Measurements from ENCODE around the gene MARVELD2. TPM values are rescaled to one million over a fixed set of nuclear protein-coding genes. Genes with fewer than 3 reads are reported as not detected.

The MARVELD2 gene
- total RNA-seq, 1 experiment from 2014 or later, result 12.5 TPM

GRCh38 chr5:69492923-69493395, 78.0 kb downstream of the MARVELD2 start:
- POLR2A ChIA-PET (ENCODE audit: unreplicated experiment), result interaction anchor here (0.6 to 0.7 kb wide), 2 partner anchors 93 to 95 kb away, joined by 3 to 7 read pairs; no protein-coding TSS in a partner anchor
- Histone ChIP-seq H3K27ac (ENCODE audit: low read length) (peak overlapping the region; percentile 88), H3K9me2 (replicated peaks; ENCODE audit: low read length) (no peaks in the 10 kb centered on the region), H2AFZ (ENCODE audit: low read length) (peak overlapping the region; percentile 79), H3K9me3 (ENCODE audit: low read length) (no peaks in the 10 kb centered on the region), H3K27me3 (ENCODE audit: low read length) (no peaks in the 10 kb centered on the region), H3K36me3 (ENCODE audit: low read depth, low read length) (no peaks in the 10 kb centered on the region), H3K4me3 (ENCODE audit: low read length) (peak overlapping the region; percentile 98), H3F3A (ENCODE audit: low read length, unreplicated experiment) (no peaks in the 10 kb centered on the region), H3K9ac (ENCODE audit: low read length) (peak overlapping the region; percentile 94), H4K20me1 (ENCODE audit: low read length) (peaks cover 21% of the 10 kb centered on the region; the same call in 1 of the 2 replicates), H3K4me1 (ENCODE audit: insufficient read depth, low read length) (peaks cover 41% of the 10 kb centered on the region), H3K4me2 (ENCODE audit: low read length) (peak overlapping the region; percentile 85), H3K79me2 (ENCODE audit: low read length) (peaks cover 53% of the 10 kb centered on the region)
- peak; percentile 23 for ATAC-seq
- BruUV-seq (replicated peaks), result TSS peak; percentile 30
- intact Hi-C loops (cut with micrococcal nuclease), result loop anchor here (1.0 to 5.0 kb wide), 2 partner anchors 41 to 78 kb away; partner anchors contain the start of gene MARVELD2
- CTCF ChIA-PET, result no interaction called here
- DNase-seq, result no peak
- TF ChIP-seq CTCF (conservative IDR thresholded peaks at IDR 0.05; ENCODE audit: low read depth, low read length) (no peak), EZH2phosphoT487 (IDR thresholded peaks at IDR 0.05; ENCODE audit: borderline replicate concordance, low read length) (no peak), EZH2 (IDR thresholded peaks at IDR 0.05; ENCODE audit: low read length, unreplicated experiment) (no peak)

GRCh38 chr5:69493396-69494133, 78.6 kb downstream of the MARVELD2 start:
- Histone ChIP-seq H3K27ac (ENCODE audit: low read length) (peak overlapping the region; percentile 88), H3K27me3 (ENCODE audit: low read length) (no peaks in the 10 kb centered on the region), H3K4me3 (ENCODE audit: low read length) (peak overlapping the region; percentile 98), H4K20me1 (ENCODE audit: low read length) (peaks cover 21% of the 10 kb centered on the region; the same call in 1 of the 2 replicates), H2AFZ (ENCODE audit: low read length) (peak overlapping the region; percentile 79), H3K4me2 (ENCODE audit: low read length) (peak overlapping the region; percentile 85), H3K9me3 (ENCODE audit: low read length) (no peaks in the 10 kb centered on the region), H3F3A (ENCODE audit: low read length, unreplicated experiment) (no peaks in the 10 kb centered on the region), H3K9ac (ENCODE audit: low read length) (peak overlapping the region; percentile 94), H3K79me2 (ENCODE audit: low read length) (peaks cover 59% of the 10 kb centered on the region), H3K9me2 (replicated peaks; ENCODE audit: low read length) (no peaks in the 10 kb centered on the region), H3K36me3 (ENCODE audit: low read depth, low read length) (no peaks in the 10 kb centered on the region), H3K4me1 (ENCODE audit: insufficient read depth, low read length) (peaks cover 47% of the 10 kb centered on the region)
- DNase-seq (peak; percentile 41), ATAC-seq (peak; percentile 25)
- POLR2A ChIA-PET (ENCODE audit: unreplicated experiment), result interaction anchor here (0.6 kb wide), 1 partner anchor 95 kb away, joined by 7 read pairs; no protein-coding TSS in a partner anchor
- TF ChIP-seq CTCF (conservative IDR thresholded peaks at IDR 0.05; ENCODE audit: low read depth, low read length) (no peak), EZH2phosphoT487 (IDR thresholded peaks at IDR 0.05; ENCODE audit: borderline replicate concordance, low read length) (no peak), EZH2 (IDR thresholded peaks at IDR 0.05; ENCODE audit: low read length, unreplicated experiment) (no peak)
- intact Hi-C loops (cut with micrococcal nuclease), result loop anchor here (1.0 to 5.0 kb wide), 2 partner anchors 41 to 78 kb away; partner anchors contain the start of gene MARVELD2
- CTCF ChIA-PET, result no interaction called here
- BruUV-seq (replicated peaks), result no TSS peak

Other genes starting within 250 kb of the MARVELD2 start
- gene CCNB1, start 248.0 kb upstream of the MARVELD2 start, total RNA-seq (2014; rRNA removed), result 134 and 185 TPM in 2 replicates
- gene CENPH, start 225.5 kb upstream of the MARVELD2 start, total RNA-seq (2014; rRNA removed), result 22.1 and 27.8 TPM in 2 replicates
- gene CDK7, start 180.2 kb upstream of the MARVELD2 start, total RNA-seq (2014; rRNA removed), result 19.9 and 26.6 TPM in 2 replicates
- 4.4 and 4.7 TPM in 2 replicates for gene CCDC125, start 82.3 kb upstream of the MARVELD2 start, total RNA-seq (2014; rRNA removed)
- 25.3 and 37.4 TPM in 2 replicates for gene AK6, start 45.6 kb upstream of the MARVELD2 start, total RNA-seq (2014; rRNA removed)
- gene TAF9, start 45.6 kb upstream of the MARVELD2 start, total RNA-seq (2014; rRNA removed), result 61.3 and 61.6 TPM in 2 replicates
- 13.5 TPM in 2 replicates for gene RAD17, start 45.3 kb upstream of the MARVELD2 start, total RNA-seq (2014; rRNA removed)
- 35.4 and 45.2 TPM in 2 replicates for gene OCLN, start 77.7 kb downstream of the MARVELD2 start, total RNA-seq (2014; rRNA removed)
- gene GTF2H2C, start 145.1 kb downstream of the MARVELD2 start, total RNA-seq (2014; rRNA removed), result 14.0 and 15.4 TPM in 2 replicates

Measured in PC-3 (cell line).